ENCODE data around the gene ACTN1.
A peak's percentile ranks its signal among the peaks of the same experiment; 100 is the strongest.

The ACTN1 gene

DNA sequence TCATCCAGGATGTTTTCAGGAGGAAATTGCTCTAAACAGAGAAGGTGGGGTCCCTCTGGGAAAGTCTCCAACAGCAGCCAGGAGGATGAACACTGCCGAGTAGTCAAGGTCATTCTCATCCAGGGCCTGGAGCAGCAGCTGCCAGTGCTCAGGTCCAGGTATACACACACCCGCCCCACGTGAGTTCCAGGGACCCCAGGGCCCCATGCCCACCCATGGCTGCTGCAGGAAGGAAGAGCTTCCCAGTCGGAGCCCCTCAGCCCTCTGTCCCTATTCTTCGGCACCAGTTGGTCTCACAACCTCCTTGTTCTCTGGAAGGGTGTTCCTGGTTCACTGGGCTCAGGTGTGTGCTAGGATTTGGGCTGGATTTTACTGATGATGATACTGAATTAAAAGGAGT is 72.7 kb downstream of the ACTN1 start:
- DNase-seq = no peak

DNA sequence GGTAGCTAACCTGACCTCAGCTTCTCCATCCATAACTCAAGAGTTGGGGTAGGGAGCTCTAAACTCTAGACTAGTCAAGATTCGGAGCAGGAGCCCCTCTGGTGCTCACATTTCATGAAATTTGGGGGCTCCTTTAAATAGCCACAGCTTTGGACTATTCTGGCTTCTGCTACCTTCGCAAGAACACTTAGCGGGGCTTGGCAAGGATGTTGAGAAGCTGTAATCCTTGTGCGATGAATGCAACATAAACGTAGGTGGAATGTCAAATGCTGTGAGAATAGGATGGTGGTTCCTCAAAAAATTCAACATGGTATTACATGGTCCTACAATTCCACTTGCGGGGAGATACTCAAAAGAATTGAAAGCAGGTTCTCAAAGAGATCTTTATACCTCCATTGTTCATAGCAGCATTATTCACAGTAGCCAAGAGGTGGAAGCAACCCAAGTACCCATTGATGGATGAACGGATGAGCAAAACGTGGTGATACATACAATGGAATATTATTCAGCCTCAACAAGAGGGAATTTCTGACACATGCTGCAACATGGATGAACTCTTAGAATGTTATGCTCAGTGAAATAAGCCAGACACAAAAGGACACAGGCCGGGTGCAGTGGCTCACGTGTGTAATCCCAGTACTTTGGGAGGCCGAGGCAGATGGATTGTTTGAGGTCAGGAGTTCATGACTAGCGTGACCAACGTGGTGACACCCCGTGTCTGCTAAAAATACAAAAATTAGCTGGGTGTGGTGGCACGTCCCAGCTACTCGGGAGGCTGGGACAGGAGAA is 73.8 kb downstream of the ACTN1 start:
- no peak for DNase-seq

DNA sequence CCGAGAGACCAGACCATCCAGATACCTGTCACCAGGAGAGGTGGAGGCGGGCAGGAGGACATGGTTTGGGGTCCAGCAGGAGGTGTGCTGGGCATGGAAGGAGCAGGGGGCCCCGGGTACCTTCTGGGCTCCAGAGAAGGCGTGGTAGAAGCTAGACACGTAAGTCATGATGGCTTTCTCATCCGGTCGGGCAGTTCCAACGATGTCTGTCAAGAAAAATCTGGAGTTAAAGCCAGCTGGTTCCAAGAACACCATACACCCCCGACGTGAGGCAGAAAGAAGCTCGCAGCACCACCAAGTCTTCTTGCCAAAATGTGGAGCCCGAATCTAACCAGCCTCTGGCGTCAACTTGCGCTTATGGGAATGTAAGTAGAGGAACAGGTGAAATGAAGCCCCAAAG is 76.7 kb downstream of the ACTN1 start:
- DNase-seq = no peak

DNA sequence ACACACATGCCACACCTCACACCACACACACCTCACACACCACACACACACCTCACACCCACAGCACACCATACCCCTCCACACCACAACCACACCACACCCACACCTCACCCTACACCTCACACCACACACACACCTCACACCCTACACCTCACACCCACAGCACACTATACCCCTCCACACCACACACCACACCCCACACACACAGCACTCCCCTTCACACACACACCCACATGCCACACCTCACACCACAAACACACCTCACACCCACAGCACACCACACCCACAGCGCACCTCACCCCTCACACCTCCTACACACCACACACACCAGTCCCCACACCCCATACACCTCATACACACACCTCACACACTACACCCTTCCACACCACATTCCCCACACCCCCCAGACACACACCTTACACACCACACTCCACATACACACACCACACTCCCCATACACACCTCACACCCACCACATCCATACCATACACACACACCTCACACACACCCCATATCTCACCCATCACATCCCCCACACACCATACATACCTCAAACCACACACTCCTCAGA is 80.0 kb downstream of the ACTN1 start:
- no peak for DNase-seq

DNA sequence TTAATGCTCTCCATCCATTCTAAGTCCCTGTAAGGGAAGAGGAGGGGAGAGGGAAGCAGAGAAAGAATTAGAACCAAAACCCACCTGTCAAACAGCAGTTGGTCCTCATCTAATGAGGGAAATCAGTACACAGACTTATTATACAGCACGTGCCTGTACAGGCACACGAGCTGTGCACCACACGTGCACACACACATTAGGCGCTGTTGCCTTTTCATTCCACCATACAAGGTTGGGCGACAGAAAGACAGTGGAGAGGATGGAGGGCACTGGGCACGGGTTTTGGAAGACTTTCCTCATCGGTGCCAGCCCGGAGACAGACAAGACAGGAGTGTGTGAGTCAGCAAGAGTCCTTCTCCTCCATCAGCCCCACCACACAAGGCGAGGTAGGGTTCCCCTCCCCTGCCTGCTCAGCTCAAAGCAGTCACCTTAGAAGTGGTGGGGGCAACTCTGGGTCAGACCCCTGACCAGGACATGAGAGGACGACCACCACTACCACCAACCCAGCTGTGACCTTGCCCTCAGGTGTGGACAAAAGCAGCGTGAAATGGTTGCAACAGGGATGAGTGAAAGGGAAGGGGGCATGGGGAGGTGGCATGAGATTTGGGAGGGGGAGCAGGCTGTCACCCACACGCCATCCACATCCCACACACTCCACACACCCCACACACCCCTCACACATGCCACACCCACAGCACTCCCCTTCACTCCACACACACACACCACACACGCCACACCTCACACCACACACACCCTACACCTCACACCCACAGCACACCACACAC is 80.7 kb downstream of the ACTN1 start:
- no peak for DNase-seq

DNA sequence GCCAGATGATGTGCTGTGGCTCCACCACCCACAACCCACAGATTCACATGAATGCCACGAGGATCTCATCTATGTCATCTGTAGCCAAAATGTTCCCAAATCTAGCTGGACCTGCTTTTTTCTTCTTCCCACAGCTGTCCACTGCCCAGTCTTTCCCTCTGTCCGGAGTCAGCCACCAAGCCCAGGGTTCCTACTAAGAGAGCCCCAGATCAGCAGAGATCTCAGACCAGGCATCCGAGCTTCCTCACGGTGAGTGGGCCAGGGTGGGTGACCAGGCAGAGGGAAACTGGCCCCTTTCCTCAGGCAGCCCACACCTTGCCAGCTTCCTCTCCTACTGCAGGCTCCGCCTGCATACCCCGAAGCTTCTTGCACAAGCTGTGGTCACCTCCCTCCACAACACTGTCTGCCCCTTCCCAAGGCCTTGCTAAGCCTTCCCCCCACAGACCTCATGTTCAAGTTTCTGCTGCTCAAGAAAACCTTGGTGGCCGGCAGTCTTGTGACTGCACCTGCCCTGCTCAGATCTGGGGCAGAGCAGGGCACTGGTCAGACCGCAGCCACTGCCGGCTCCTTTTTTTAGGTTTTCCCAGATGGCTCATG is 81.4 kb downstream of the ACTN1 start:
- DNase-seq = no peak

DNA sequence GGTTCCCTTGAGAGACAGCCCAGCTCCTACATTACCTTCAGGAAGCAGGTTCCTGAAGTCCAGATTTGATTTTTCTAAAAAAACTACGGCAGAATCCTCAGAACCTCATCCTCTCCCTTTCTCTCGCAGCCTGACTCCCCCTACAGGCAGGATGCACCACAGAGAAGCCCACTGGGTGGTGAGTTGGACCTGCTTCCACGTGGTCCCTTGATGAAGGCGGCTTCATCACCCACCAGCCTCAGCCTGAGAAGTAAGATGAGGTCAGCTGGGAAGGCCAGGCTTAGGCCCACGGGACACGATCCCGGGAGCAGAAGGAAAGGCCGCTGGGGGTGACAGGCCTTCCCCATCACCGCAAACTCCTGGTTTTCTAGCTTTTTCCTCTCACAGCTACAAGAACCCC is 83.0 kb downstream of the ACTN1 start:
- no peak for DNase-seq

DNA sequence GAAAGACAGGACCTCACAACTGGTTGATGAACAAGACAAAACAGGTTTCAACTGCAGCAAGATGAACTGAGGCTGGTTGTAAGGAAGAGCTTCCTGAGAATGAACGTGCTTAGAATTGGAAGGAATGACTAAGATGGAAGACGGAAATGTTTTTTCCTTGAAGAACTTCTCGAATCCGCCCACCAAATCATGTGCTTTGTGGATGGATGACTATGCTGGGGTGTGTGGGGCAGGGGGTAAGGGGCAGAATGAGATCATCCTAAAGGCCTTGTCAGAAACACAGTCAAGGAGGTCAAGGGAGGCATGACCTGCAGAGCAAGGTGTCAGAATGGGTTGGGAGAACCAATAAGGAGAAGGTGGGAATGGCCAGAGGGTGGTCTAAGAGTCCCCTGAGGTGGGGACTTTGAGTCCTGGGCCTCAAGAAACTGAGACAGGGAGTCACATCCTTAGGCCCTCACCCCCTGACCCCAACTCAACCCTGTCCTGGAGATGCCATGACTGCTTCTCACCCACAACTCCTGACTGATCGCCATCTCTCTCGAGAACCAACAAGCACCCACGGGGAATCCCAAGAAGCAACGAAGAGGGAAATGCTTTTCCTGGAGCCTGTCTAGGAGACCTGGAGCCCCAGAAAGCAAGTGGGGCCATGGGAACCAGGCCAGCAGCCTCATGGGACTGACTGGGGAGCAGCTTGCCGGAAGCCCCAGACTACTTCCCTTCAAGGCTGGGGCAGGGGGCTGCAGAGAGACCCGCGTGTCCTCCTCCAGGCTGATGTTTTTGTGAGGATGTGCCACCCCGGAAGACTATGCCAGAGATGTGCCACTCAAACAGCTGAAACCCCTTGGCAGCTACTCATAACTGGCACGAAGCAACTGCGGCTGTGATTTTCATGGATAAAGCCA is 84.0 kb downstream of the ACTN1 start:
- peak; percentile 65 for DNase-seq

DNA sequence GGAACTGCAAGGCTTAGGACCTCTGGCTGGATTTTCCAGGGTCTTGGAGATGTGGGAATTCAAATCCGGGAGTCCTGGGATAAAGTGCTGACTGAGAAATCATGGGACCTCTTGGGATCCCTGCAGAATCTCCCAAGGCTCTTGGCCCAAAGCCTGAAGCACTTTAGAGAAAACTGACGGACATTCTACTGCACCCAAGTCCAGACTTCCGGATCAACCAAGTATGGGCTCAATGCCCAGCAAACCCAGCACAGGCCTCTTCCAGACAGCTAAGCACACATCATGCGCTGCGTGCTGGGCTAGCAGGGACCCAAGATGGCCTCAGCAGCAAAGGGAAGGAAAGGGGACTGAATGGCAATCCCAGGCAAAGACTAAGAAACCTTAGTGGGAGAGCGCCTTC is 85.0 kb downstream of the ACTN1 start:
- no peak for DNase-seq

DNA sequence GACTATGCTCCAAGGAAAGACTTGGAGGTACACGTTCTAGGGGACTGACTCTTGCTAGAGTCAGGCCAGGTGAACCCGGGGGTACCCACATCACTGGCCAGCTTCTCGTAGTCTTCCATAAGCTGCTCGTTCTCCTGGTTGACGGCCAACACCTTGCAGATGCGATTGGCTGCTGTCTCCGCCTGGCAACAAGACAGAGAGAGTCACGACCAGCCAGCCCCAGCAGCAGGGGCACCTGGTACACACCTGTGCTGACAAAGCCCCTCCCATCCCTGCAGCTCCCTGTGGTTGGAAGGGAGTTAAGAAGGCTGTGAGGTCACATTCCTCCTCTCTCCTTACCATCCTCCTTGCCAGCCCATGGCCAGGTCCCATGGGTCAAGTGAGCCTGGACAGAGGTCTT is 85.5 kb downstream of the ACTN1 start:
- DNase-seq = no peak

DNA sequence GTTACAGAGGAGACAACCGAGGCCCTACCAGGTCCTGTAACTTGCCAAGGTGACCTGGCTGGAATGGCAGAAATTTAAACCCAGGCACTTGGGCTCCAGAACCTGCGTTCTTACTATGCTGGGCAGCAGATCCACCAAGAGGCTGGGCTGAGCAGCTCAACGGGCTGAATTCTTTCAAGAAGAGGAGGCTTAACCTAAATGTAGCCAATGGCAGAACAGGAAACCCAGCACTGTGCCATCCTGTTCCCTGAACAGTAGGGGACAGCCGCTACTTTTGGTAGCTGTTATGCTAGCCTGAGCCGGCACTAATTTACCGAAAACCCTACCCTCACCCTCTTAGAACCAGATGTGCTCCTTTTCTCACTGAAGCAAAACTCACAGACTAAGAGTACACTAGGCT is 86.1 kb downstream of the ACTN1 start:
- DNase-seq = no peak

DNA sequence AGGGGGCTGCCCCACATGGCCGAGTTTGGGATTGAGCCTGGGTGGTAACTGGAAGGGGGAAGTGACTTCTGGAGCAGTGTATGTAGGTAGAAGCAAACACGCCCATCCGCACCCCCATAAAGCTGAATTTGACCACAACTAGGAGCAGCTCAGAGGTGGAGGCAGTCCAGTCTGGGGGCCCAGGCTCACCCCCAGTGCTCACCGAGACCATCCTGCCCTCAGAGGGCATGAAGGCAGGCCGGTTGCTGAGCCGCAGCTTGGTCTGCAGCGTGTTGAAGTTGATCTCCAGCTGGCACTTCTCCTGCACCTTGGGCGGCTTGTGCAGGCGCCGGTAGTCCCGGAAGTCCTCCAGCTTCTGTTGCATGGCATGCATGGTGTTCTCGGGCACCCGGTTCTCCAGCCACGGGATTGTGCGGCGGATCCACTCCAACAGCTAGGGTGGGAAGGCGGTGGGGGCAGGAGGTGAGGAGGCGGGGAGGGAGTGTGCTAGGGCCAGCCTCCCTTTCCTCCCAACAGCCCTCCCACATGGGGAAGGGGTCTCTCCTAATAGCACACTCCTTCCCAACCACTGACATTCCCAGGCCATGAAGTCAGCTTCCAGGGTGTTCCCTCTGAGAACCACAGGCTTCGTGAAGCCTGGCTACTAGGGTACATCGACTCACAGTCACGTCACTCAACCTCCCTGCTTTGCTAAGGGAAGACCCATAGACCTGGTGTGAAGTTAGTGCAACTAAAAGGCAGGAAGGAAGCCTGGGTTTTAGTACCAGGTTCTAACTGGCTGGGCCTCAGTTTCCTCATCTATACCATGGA is 87.0 kb downstream of the ACTN1 start:
- DNase-seq = peak; percentile 65

DNA sequence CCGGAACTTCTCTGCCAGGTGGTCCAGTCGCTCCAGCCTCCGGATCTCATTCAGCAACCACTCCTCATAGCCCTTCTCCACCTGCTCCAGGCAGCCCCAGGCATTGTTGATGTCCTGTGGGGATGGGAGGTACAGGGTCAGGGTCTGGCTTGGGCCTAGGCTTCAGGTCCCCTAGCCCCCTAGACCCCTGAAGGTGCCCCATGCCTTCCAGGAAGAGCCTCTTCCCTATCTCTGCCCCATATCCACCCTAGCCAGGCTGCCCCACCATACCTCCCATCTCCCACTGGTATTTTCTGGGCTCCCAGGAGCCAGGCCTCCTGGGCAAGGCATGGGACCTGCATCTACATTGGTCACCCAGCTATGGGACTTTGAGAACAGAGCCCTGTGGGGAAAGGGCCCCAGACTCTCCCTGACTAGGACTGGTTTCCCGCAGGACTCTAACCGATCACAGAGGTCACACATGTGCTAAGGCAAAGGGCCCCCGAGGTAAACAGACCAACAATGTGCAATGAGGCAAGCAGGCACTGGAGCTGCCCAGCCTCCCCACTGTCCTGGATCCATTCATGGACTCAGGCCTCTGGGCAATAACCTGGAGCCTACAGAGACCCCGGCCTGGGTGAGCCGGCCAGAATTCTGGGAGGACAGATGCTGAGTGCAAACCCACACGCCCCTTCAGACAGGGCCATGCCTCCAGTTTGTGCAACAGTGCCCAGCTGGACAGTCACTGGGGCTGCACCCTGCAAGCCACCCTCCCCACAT is 88.8 kb downstream of the ACTN1 start:
- DNase-seq = no peak

DNA sequence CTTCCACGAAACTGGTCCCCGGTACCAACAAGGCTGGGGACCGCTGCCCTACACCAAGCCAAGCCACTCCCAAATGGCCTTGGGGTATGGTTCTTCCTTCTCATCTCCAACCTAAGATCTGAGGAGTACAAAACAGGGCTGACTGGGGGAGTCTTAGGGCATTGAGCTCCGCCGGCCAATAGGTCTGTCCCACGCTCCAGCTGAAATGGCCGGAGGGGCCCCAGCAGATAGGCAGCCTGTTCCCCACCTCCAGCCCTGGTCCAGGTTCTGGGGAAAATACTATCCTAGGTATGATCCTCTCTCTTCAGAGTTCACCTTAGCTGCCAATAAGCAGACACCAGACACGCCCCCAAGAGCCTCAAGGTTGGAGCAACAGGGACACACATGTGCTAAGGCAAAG is 90.2 kb downstream of the ACTN1 start:
- no peak for DNase-seq

DNA sequence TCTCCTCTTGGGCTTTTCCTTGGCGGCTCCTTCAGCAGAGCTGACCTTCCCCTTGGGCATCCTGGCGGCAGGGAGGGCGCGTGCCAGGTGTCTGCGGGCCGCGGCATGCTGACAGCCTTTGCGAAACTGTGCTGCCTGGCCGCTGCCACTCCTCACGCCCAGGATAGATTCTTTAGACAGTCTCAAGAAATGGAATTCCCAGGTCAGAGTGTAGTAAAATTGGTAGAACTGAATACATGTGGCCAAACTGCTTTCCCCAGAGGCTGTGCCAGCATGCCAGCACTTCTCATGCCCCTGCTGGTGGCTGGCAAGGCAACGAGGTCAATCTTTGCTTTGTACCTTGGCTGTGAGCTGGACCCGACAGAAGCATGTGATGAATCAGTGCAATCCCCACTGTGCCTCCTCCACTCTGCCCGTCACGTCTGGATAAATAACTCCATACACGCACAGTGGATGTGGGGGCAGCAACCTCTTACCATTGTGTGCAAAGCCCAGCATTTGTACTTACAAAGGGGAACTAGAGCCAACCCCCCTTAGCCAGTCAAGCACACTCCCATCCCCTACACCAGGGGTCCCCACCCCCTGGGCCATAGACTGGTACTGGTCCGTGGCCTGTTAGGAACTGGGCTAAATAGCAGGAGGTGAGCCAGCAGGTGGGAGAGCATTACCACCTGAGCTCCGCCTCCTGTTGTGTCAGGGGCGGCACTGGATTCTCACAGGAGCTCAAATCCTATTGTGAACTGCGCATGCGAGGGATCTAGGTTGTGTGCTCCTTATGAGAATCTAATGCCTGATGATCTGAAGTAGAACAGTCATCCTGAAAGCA is 90.9 kb downstream of the ACTN1 start:
- no peak for DNase-seq

DNA sequence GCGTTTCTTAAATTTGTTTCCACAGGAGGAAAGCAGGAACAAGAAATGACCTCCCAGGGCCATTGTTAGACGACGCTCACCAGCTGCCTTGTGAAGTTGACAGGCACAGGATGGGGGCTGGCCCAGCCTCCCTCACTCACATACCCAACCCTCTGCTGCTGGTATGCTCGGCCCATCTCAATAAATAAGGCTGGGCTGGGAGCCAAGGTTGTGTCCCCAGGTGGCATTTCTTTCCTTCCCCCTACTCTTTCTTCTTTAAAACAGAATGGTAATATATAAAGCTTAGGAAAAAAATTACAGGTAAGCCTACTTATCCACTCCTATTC is 93.0 kb downstream of the ACTN1 start:
- no peak for DNase-seq

DNA sequence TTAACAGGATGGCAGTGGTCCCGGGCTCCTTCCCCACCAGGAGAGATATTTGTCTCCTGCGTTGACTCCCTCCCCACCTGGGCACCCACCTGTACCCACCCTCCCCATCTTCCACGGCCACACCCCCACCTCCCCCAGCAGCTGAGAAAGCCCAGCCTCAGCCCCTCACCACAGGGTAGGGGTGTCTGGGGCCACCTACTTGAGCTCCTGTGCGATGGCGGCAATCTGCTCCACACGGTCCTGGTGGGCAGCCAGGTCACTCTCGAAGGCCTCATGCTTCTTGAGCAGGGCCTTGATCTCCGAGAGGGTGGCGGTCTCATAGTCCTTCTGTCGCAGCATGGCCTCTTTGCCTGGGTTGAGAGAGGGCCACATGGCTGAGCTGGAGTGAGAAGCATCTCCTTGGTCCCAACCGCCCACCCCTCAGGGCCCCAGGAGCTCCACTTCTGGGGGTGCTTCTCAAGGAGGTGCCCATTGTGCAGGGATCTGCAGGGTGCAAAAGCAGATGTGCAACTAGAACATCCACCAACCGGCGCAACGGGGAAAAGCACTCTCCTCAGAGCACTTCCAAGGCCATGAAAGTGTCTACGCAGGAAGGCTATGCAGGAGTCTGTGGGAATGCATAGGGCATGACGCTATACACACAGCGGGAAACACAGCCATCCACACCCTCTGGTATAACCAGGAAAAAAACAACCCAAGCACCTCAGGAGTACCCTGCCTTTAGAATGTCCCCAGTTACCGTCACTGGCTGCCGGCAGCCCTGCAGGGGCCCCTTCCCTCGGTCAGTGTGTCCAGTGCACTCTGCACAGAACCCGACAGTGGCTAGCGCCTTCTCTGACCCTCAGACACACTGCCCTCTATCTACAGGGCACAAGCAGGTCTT is 93.6 kb downstream of the ACTN1 start:
- no peak for DNase-seq

DNA sequence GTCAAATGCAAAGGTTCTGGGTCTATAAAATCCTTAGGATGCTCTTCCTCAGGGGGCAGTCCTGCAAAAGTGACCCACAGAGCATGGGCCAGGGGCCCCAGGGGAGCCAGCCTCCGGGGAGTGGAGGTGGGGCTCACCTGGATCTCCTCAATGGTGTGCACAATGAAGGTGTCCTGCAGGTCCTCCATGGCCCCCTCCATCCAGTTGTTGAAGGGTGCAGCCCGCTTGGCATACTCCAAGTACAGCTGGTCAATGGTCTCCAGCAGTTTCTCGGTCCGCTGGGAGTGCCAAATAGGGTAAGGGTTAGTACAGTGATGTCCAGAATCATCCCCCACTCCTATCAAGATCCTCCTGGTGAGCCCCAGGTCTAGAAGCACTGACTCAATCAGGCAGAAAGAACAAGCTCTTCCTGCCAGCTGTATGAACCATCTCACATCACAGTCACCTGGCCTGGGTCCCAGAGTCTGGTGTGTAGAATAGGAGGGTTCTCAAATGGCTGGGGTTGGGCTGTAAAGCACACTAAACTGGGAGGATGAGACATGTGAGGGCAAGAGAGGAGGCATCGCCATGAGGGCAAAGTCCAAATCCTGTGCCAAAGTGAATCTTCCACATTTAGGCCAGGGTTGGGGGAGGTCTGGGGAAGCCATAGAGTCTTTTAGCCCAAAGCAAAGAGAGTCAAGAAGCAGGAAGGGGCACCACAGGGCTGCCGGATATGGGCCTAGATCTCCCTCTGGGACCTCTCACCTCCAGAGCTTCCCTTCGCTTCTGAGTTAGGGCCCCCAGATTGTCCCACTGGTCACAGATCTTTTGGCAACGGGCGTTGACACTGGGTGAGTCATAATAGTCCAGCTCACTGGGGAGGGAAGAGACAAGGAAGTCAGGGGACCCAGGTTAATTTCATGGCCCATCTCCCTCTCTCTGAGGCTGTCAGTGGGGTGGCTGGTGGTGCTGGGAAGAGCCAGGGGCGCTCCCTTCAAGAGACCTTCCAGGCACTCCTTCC is 94.8 kb downstream of the ACTN1 start:
- peak; percentile 84 for DNase-seq

Measured in HCEC 1CT (cell line).